ENCODE data around the gene SERPINE3. TPM values are rescaled to one million over a fixed set of nuclear protein-coding genes. Genes with fewer than 3 reads are reported as not detected.

Gene SERPINE3
- not detected for polyA plus RNA-seq (2012; ENCODE audit: missing spikeins)

- FAIRE-seq, result no peak
- DNase-seq (ENCODE audit: insufficient read length), result no peak
- no peak for TF ChIP-seq POLR2A (IDR thresholded peaks at IDR 0.05; ENCODE audit: low read depth, low read length)
Observed at GRCh38 chr13:51339354-51339753, at the start of gene SERPINE3. TSS of gene SERPINE3 (plus strand) at chr13:51339691. CDS start at chr13:51341092, 1,401 bp downstream.

- FAIRE-seq (no peak), DNase-seq (ENCODE audit: insufficient read length) (no peak)
Observed at GRCh38 chr13:51291341-51291740, 48.1 kb upstream of the SERPINE3 start.

GRCh38 chr13:51292000-51292565 is 47.4 kb upstream of the SERPINE3 start:
- no peak for FAIRE-seq
- no peak for TF ChIP-seq TAF1 (IDR thresholded peaks at IDR 0.05; ENCODE audit: borderline replicate concordance, low read depth, low read length)
- no peak for TF ChIP-seq POLR2A (IDR thresholded peaks at IDR 0.05; ENCODE audit: low read depth, low read length)
- no peak for TF ChIP-seq POLR2AphosphoS5 (IDR thresholded peaks at IDR 0.05; ENCODE audit: low read depth, low read length)
- no peak for DNase-seq (ENCODE audit: insufficient read length)

More at GRCh38 chr13:51291341-51291740, 48.1 kb upstream of the SERPINE3 start:
- no peak for TF ChIP-seq TAF1 (IDR thresholded peaks at IDR 0.05; ENCODE audit: borderline replicate concordance, low read depth, low read length)
- no peak for TF ChIP-seq POLR2A (IDR thresholded peaks at IDR 0.05; ENCODE audit: low read depth, low read length)
- no peak for TF ChIP-seq POLR2AphosphoS5 (IDR thresholded peaks at IDR 0.05; ENCODE audit: low read depth, low read length)

- no peak for FAIRE-seq
- no peak for DNase-seq (ENCODE audit: insufficient read length)
- TF ChIP-seq TAF1 (IDR thresholded peaks at IDR 0.05; ENCODE audit: borderline replicate concordance, low read depth, low read length), result no peak
- no peak for TF ChIP-seq POLR2A (IDR thresholded peaks at IDR 0.05; ENCODE audit: low read depth, low read length)
- TF ChIP-seq POLR2AphosphoS5 (IDR thresholded peaks at IDR 0.05; ENCODE audit: low read depth, low read length), result no peak
Observed at GRCh38 chr13:51297556-51297955, 41.9 kb upstream of the SERPINE3 start.

- TF ChIP-seq POLR2AphosphoS5 (IDR thresholded peaks at IDR 0.05; ENCODE audit: low read depth, low read length) (no peak), POLR2A (IDR thresholded peaks at IDR 0.05; ENCODE audit: low read depth, low read length) (no peak), TAF1 (IDR thresholded peaks at IDR 0.05; ENCODE audit: borderline replicate concordance, low read depth, low read length) (no peak)
- no peak for FAIRE-seq
- no peak for DNase-seq (ENCODE audit: insufficient read length)
Observed at GRCh38 chr13:51298812-51299211, 40.7 kb upstream of the SERPINE3 start.

- FAIRE-seq (no peak), DNase-seq (ENCODE audit: insufficient read length) (no peak)
- TF ChIP-seq TAF1 (IDR thresholded peaks at IDR 0.05; ENCODE audit: borderline replicate concordance, low read depth, low read length) (no peak), POLR2A (IDR thresholded peaks at IDR 0.05; ENCODE audit: low read depth, low read length) (no peak), POLR2AphosphoS5 (IDR thresholded peaks at IDR 0.05; ENCODE audit: low read depth, low read length) (no peak)
Observed at GRCh38 chr13:51303063-51303552, 36.4 kb upstream of the SERPINE3 start.

GRCh38 chr13:51303882-51304281 is 35.6 kb upstream of the SERPINE3 start:
- FAIRE-seq (no peak), DNase-seq (ENCODE audit: insufficient read length) (no peak)
- TF ChIP-seq POLR2AphosphoS5 (IDR thresholded peaks at IDR 0.05; ENCODE audit: low read depth, low read length) (no peak), POLR2A (IDR thresholded peaks at IDR 0.05; ENCODE audit: low read depth, low read length) (no peak), TAF1 (IDR thresholded peaks at IDR 0.05; ENCODE audit: borderline replicate concordance, low read depth, low read length) (no peak)

GRCh38 chr13:51305271-51305967 is 34.1 kb upstream of the SERPINE3 start:
- FAIRE-seq, result no peak
- TF ChIP-seq POLR2A (IDR thresholded peaks at IDR 0.05; ENCODE audit: low read depth, low read length) (no peak), POLR2AphosphoS5 (IDR thresholded peaks at IDR 0.05; ENCODE audit: low read depth, low read length) (no peak)

GRCh38 chr13:51308781-51309180 is 30.7 kb upstream of the SERPINE3 start:
- DNase-seq (ENCODE audit: insufficient read length) (no peak), FAIRE-seq (no peak)
- TF ChIP-seq TAF1 (IDR thresholded peaks at IDR 0.05; ENCODE audit: borderline replicate concordance, low read depth, low read length), result no peak
- TF ChIP-seq POLR2AphosphoS5 (IDR thresholded peaks at IDR 0.05; ENCODE audit: low read depth, low read length), result no peak
- no peak for TF ChIP-seq POLR2A (IDR thresholded peaks at IDR 0.05; ENCODE audit: low read depth, low read length)

More at GRCh38 chr13:51305271-51305967, 34.1 kb upstream of the SERPINE3 start:
- no peak for DNase-seq (ENCODE audit: insufficient read length)

GRCh38 chr13:51311231-51311630 is 28.3 kb upstream of the SERPINE3 start:
- DNase-seq (ENCODE audit: insufficient read length), result no peak
- TF ChIP-seq TAF1 (IDR thresholded peaks at IDR 0.05; ENCODE audit: borderline replicate concordance, low read depth, low read length), result no peak
- no peak for TF ChIP-seq POLR2AphosphoS5 (IDR thresholded peaks at IDR 0.05; ENCODE audit: low read depth, low read length)
- no peak for TF ChIP-seq POLR2A (IDR thresholded peaks at IDR 0.05; ENCODE audit: low read depth, low read length)
- no peak for FAIRE-seq

- TF ChIP-seq TAF1 (IDR thresholded peaks at IDR 0.05; ENCODE audit: borderline replicate concordance, low read depth, low read length), result no peak
- TF ChIP-seq POLR2AphosphoS5 (IDR thresholded peaks at IDR 0.05; ENCODE audit: low read depth, low read length), result no peak
- TF ChIP-seq POLR2A (IDR thresholded peaks at IDR 0.05; ENCODE audit: low read depth, low read length), result no peak
- DNase-seq (ENCODE audit: insufficient read length) (no peak), FAIRE-seq (no peak)
Observed at GRCh38 chr13:51311957-51312520, 27.5 kb upstream of the SERPINE3 start.

- DNase-seq (ENCODE audit: insufficient read length), result no peak
- TF ChIP-seq POLR2AphosphoS5 (IDR thresholded peaks at IDR 0.05; ENCODE audit: low read depth, low read length) (no peak), POLR2A (IDR thresholded peaks at IDR 0.05; ENCODE audit: low read depth, low read length) (no peak), TAF1 (IDR thresholded peaks at IDR 0.05; ENCODE audit: borderline replicate concordance, low read depth, low read length) (no peak)
- FAIRE-seq, result no peak
Observed at GRCh38 chr13:51313619-51314018, 25.9 kb upstream of the SERPINE3 start.

Data from GM12892 (cell line).